GM12878 (cell line): ENCODE measurements around the gene C19orf81. TPM values are rescaled to one million over a fixed set of nuclear protein-coding genes. Genes with fewer than 3 reads are reported as not detected.

Experiments
- ATAC-seq: fragments of 200-7000 bp; cut with Tn5 transposase; 3 replicates; pipeline ENCODE4 v1.9.1; 2020; ENCODE audit warnings: mild to moderate bottlenecking, moderate library complexity
- BruUV-seq: library from RNA; stranded (reverse); fragments of 400-500 nt; replicated peaks from 2 replicates; lab custom pipeline; 2021; lab: Mats Ljungman, UMichigan
- CTCF ChIA-PET: fragments of 300-600 bp; sonication (Branson Sonifier 250); formaldehyde crosslinking; extraction: SDS; loops from one replicate; lab custom pipeline; 2021; ENCODE audit warnings: inconsistent platforms; lab: Yijun Ruan, JAX
- POLR2A ChIA-PET: fragments of 350-600 bp; formaldehyde crosslinking; extraction: SDS; loops from one replicate; lab custom pipeline; 2021; ENCODE audit warnings: inconsistent platforms; lab: Charles Lee
- RAD21 ChIA-PET: fragments of 300-600 bp; sonication (Branson Sonifier 250); formaldehyde crosslinking; loops from one replicate; lab custom pipeline; 2023; ENCODE audit warnings: antibody characterized with exemption; ENCODE audit not compliant: unreplicated experiment; lab: Charles Lee
- SMC1A ChIA-PET: fragments of 300-600 bp; sonication (Branson Sonifier 250); formaldehyde crosslinking; loops from one replicate; lab custom pipeline; 2023; ENCODE audit not compliant: unreplicated experiment, uncharacterized antibody; lab: Charles Lee
- DNase-seq: peaks from one replicate; pipeline ENCODE4 v3.0.0-alpha.2; 2011; ENCODE audit warnings: low read depth, low spot score
- FAIRE-seq: peaks from 3 replicates; lab custom pipeline; 2011; peaks lifted over from hg19 to GRCh38; lab: Jason Lieb, UNC
- H2AFZ ChIP-seq: 2 replicates; pipeline ENCODE4 v1.6.0; 2011; ENCODE audit warnings: low read depth, low read length, control low read depth; ENCODE audit not compliant: control insufficient read depth
- H3K27ac ChIP-seq: 2 replicates; pipeline ENCODE4 v1.5.1; 2011; ENCODE audit warnings: control low read depth; ENCODE audit not compliant: control insufficient read depth, insufficient read depth
- H3K27me3 ChIP-seq, 2 experiments: replicated peaks in 1 of 2; 2 replicates each; pipeline versions ENCODE4 v1.6.0 to v1.6.1; 2011; ENCODE audit warnings: low read length in 1 of 2; ENCODE audit not compliant: control insufficient read depth in 2 of 2, insufficient read depth in 2 of 2
- H3K36me3 ChIP-seq, 2 experiments: 2 replicates each; pipeline ENCODE4 v1.5.1; 2011; ENCODE audit warnings: low read length in 1 of 2; ENCODE audit not compliant: control insufficient read depth in 2 of 2, insufficient read depth in 2 of 2
- H3K4me1 ChIP-seq: 2 replicates; pipeline ENCODE4 v1.6.1; 2011; ENCODE audit warnings: mild to moderate bottlenecking, low read length, moderate library complexity, mixed read lengths; ENCODE audit not compliant: control insufficient read depth, insufficient read depth
- H3K4me2 ChIP-seq: 2 replicates; pipeline ENCODE4 v1.6.0; 2011; ENCODE audit warnings: control low read depth; ENCODE audit not compliant: control insufficient read depth, insufficient read depth
- H3K4me3 ChIP-seq: fragments of 200-600 bp; sonication (generic); 2 replicates; pipeline ENCODE4 v1.5.1; 2016
- H3K79me2 ChIP-seq: 2 replicates; pipeline ENCODE4 v1.6.0; 2011; ENCODE audit warnings: low read length; ENCODE audit not compliant: control insufficient read depth, insufficient read depth
- H3K9ac ChIP-seq: 2 replicates; pipeline ENCODE4 v1.8.0; 2011; ENCODE audit warnings: low read length, control low read depth, mixed read lengths; ENCODE audit not compliant: control insufficient read depth, insufficient read depth
- H3K9me3 ChIP-seq: replicated peaks from 3 replicates; pipeline ENCODE4 v1.5.1; 2011; ENCODE audit warnings: mild to moderate bottlenecking, low read length; ENCODE audit not compliant: control insufficient read depth, insufficient read depth
- H4K20me1 ChIP-seq: 2 replicates; pipeline ENCODE4 v1.6.0; 2011; ENCODE audit not compliant: control insufficient read depth, insufficient read depth
- ESRRA ChIP-seq: IDR thresholded peaks from 2 replicates; pipeline ENCODE4 v1.6.1; 2012; ENCODE audit warnings: mild to moderate bottlenecking, low read length, improper control_type of control experiment
- MEF2A ChIP-seq: IDR thresholded peaks from 2 replicates; pipeline ENCODE4 v1.6.1; 2011; ENCODE audit warnings: low read depth, mild to moderate bottlenecking, low read length, moderate library complexity; ENCODE audit not compliant: insufficient read depth
- PAX8 ChIP-seq: fragments of 450-650 bp; IDR thresholded peaks from 2 replicates; pipeline ENCODE4 v1.6.1; 2017; ENCODE audit warnings: mild to moderate bottlenecking, moderate library complexity
- RAD51 ChIP-seq: fragments of 450-650 bp; IDR thresholded peaks from 2 replicates; pipeline ENCODE4 v1.6.1; 2016; ENCODE audit warnings: moderate library complexity, mild to moderate bottlenecking, inconsistent platforms
- SP1 ChIP-seq: IDR thresholded peaks from one replicate; pipeline ENCODE4 v1.6.1; 2011; ENCODE audit warnings: low read depth, low read length
- SREBF1 ChIP-seq: IDR thresholded peaks from 2 replicates; pipeline ENCODE4 v1.6.1; 2012; ENCODE audit warnings: mild to moderate bottlenecking, low read length
- TAF1 ChIP-seq: IDR thresholded peaks from 2 replicates; pipeline ENCODE4 v1.6.1; 2011; ENCODE audit warnings: mild to moderate bottlenecking, low read depth, low read length, borderline replicate concordance
- ZBTB33 ChIP-seq: fragments of 450-650 bp; IDR thresholded peaks from 2 replicates; pipeline ENCODE4 v1.6.1; 2017; ENCODE audit warnings: mild to moderate bottlenecking
- WGBS: methylation state at CpG from one replicate; pipeline ENCODE4 v1.1.6; 2016; ENCODE audit warnings: low lambda C conversion rate; ENCODE audit not compliant: insufficient replicate concordance, insufficient coverage; ENCODE audit errors: missing lambda C conversion rate; 5-methylcytosine and 5-hydroxymethylcytosine counted together
- in situ Hi-C: fragments of 300-500 bp; cut with MboI; formaldehyde crosslinking; loops from 9 replicates; pipeline ENCODE4 v1.14.3; 2018; ENCODE audit warnings: mixed read lengths
- intact Hi-C: fragments of 100-400 bp; cut with micrococcal nuclease; formaldehyde crosslinking; loops from one replicate; pipeline ENCODE4 v1.14.2; 2022; ENCODE audit not compliant: unreplicated experiment
- polyA plus RNA-seq, 11 experiments: library from polyadenylated mRNA; depleted of rRNA in 4 of 11; unstranded in 6 of 11; stranded (reverse) in 5 of 11; fragments of >200 nt; fragmentation: Nextera tagmentation in 4 of 11; fragmentation: Illumina TruSeq in 1 of 11; extraction: Ambion mirVana in 4 of 11; extraction: Trizol in 1 of 11; gene quantifications; 1 replicate in 1 of 11; 2 replicates in 10 of 11; pipeline versions ENCODE4 v1.2.1 to v1.2.3, GENCODE V29; 2011 to 2016; ENCODE audit warnings: inconsistent platforms in 2 of 11, missing spikeins in 2 of 11, low read depth in 1 of 11
- total RNA-seq, 4 experiments: library from RNA; depleted of rRNA in 3 of 4; stranded (reverse); fragments of >200 nt in 3 of 4; fragmentation: Illumina TruSeq in 1 of 4; extraction: Trizol in 1 of 4; gene quantifications; 2 replicates each; pipeline versions ENCODE4 v1.2.1 to v1.2.3, GENCODE V29; 2013 to 2021

C19orf81 gene
- total and polyA plus RNA-seq, 10 of the 15 experiments (the other 5 are each of a cell fraction or from before 2014, with no cell fraction given), result 0.69 TPM; not detected in 9

- DNase-seq (no peak), ATAC-seq (no peak), FAIRE-seq (no peak)
- TF ChIP-seq SREBF1 (no peak), ZBTB33 (no peak), PAX8 (no peak), MEF2A (no peak), TAF1 (no peak), ESRRA (no peak), SP1 (no peak), RAD51 (no peak)
- H3K4me1 ChIP-seq, result no peaks in the 10 kb centered on the region
- H3K9me3 ChIP-seq, result peaks cover 3% of the 10 kb centered on the region; the same call in 1 of the 3 replicates
- no TSS peak for BruUV-seq
- H3K4me2 ChIP-seq, result no peak overlapping the region
- H3K9ac ChIP-seq, result no peak overlapping the region
- H3K27me3 ChIP-seq, result peaks cover 2 to 5% of the 10 kb centered on the region in 2 experiments; a peak in 3 of 4 replicates
- CTCF ChIA-PET, result no interaction called here
- no peak overlapping the region for H3K27ac ChIP-seq
- in situ Hi-C loops, result no loop called here
- RAD21 ChIA-PET, result no interaction called here
- H3K79me2 ChIP-seq, result no peaks in the 10 kb centered on the region
- SMC1A ChIA-PET, result no interaction called here
- 16% methylated on average over 10 of the region's 10 CpGs for WGBS
- H2AFZ ChIP-seq, result no peak overlapping the region
- POLR2A ChIA-PET, result no interaction called here
- H4K20me1 ChIP-seq, result no peaks in the 10 kb centered on the region
- H3K36me3 ChIP-seq, result no peaks in the 10 kb centered on the region
- H3K4me3 ChIP-seq, result no peak overlapping the region
- intact Hi-C loops, result no loop called here
Observed at GRCh38 chr19:50638600-50638999, 10.6 kb upstream of the C19orf81 start.
